Karpas-422 (cell line): Measurements from ENCODE around the gene C1QTNF1. TPM values are rescaled to one million over a fixed set of nuclear protein-coding genes. Genes with fewer than 3 reads are reported as not detected.
"Not testable (repeated sequence)": the region's sequence is repeated elsewhere in the genome, so short reads cannot be mapped to it uniquely, and the experiment has no call there.

Experiments used
- DNase-seq: peaks from one replicate; pipeline ENCODE4 v3.0.0-alpha.2; 2015
- H2AFZ ChIP-seq: fragments of 200-600 bp; sonication (generic); 2 replicates; pipeline ENCODE4 v1.6.1; 2014; ENCODE audit warnings: antibody characterized with exemption, low read length, mixed read lengths
- H3K27ac ChIP-seq: fragments of 200-600 bp; sonication (generic); 2 replicates; pipeline ENCODE4 v1.5.1; 2014; ENCODE audit warnings: mild to moderate bottlenecking, low read length, moderate library complexity
- H3K27me3 ChIP-seq: fragments of 200-600 bp; sonication (generic); 2 replicates; pipeline ENCODE4 v1.6.1; 2014; ENCODE audit warnings: low read length, mixed read lengths
- H3K36me3 ChIP-seq: fragments of 200-600 bp; sonication (generic); 2 replicates; pipeline ENCODE4 v1.6.1; 2014; ENCODE audit warnings: low read length, mixed read lengths; ENCODE audit not compliant: insufficient read depth
- H3K4me1 ChIP-seq: fragments of 200-600 bp; sonication (generic); 2 replicates; pipeline ENCODE4 v1.6.1; 2014; ENCODE audit warnings: mild to moderate bottlenecking, low read length, mixed read lengths
- H3K4me2 ChIP-seq: fragments of 200-600 bp; sonication (generic); 2 replicates; pipeline ENCODE4 v1.6.1; 2014; ENCODE audit warnings: low read length, low read depth, mild to moderate bottlenecking; ENCODE audit not compliant: poor library complexity, severe bottlenecking
- H3K4me3 ChIP-seq: fragments of 200-600 bp; sonication (generic); 2 replicates; pipeline ENCODE4 v1.5.1; 2014; ENCODE audit warnings: mild to moderate bottlenecking, antibody characterized with exemption, low read length, mixed read lengths
- H3K79me2 ChIP-seq: fragments of 200-600 bp; sonication (generic); 2 replicates; pipeline ENCODE4 v1.6.1; 2014; ENCODE audit warnings: mild to moderate bottlenecking, low read length, mixed read lengths
- H3K9ac ChIP-seq: fragments of 200-600 bp; sonication (generic); 2 replicates; pipeline ENCODE4 v1.6.0; 2014; ENCODE audit warnings: low read length
- H3K9me2 ChIP-seq: fragments of 200-600 bp; sonication (generic), shearing (Covaris generic); replicated peaks from 2 replicates; pipeline ENCODE4 v1.6.0; 2014; ENCODE audit warnings: mild to moderate bottlenecking, low read length, moderate library complexity; ENCODE audit not compliant: insufficient read depth
- H3K9me3 ChIP-seq: fragments of 300-700, 200-600 bp; sonication (generic); 2 replicates; pipeline ENCODE4 v1.6.1; 2014; ENCODE audit warnings: low read length, mixed read lengths
- H4K20me1 ChIP-seq: fragments of 200-600 bp; sonication (generic); 2 replicates; pipeline ENCODE4 v1.6.1; 2014; ENCODE audit warnings: mild to moderate bottlenecking, antibody characterized with exemption, low read length, low read depth; ENCODE audit not compliant: insufficient read depth
- total RNA-seq: library from RNA; depleted of rRNA; stranded (reverse); fragments of >200 nt; shearing (Covaris generic); gene quantifications from 2 replicates; pipeline ENCODE4 v1.2.3, GENCODE V29; 2014; ENCODE audit warnings: low replicate concordance

Gene C1QTNF1
- total RNA-seq, 1 experiment from 2014 or later, result not detected

DNA sequence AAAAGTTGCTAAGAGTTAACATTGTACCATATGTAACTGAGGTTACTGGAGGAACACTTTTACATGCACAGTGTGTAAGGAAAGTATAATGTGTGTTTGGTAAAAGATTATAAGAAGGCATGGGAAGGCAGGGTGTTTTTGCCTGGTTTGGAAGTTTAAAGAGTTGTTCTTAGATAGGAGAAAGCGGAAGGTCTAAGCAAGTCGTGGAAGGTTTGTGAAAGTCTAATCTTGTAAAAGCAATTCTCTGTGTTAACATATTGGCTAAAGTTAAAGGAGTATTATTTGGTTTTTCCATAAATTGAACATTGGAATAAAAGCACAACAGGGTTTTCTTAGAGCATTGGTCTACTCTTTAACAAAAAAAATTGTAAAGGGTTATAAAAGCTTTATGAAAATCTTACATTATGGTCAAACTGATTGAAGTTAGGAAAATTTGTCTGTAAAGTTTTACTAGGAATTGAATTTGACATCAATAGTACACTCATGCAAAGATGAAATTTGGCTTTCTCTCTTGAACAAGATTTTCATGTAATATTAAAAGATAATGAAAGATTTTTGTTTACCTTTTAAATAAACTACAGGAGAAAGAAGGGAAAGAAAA is 9.7 kb upstream of the C1QTNF1 start:
- no peaks in the 10 kb centered on the region for H4K20me1 ChIP-seq
- peaks cover 8% of the 10 kb centered on the region for H3K9me3 ChIP-seq
- no peak overlapping the region for H2AFZ ChIP-seq
- H3K9ac ChIP-seq, result no peak overlapping the region
- no peak overlapping the region for H3K4me2 ChIP-seq
- no peaks in the 10 kb centered on the region for H3K36me3 ChIP-seq
- peaks cover 2% of the 10 kb centered on the region for H3K79me2 ChIP-seq
- DNase-seq, result no peak
- no peak overlapping the region for H3K27ac ChIP-seq
- H3K4me1 ChIP-seq, result peaks cover 7% of the 10 kb centered on the region
- H3K9me2 ChIP-seq, result no peaks in the 10 kb centered on the region
- H3K4me3 ChIP-seq, result no peak overlapping the region
- no peaks in the 10 kb centered on the region; the same call in 1 of the 2 replicates for H3K27me3 ChIP-seq

GRCh38 chr17:79017546-79018369 is 6.2 kb upstream of the C1QTNF1 start:
- H3K9me2 ChIP-seq, result no peaks in the 10 kb centered on the region
- H3K4me3 ChIP-seq, result no peak overlapping the region
- no peaks in the 10 kb centered on the region; the same call in 1 of the 2 replicates for H3K27me3 ChIP-seq
- H3K4me1 ChIP-seq, result no peaks in the 10 kb centered on the region
- no peaks in the 10 kb centered on the region for H3K79me2 ChIP-seq
- peaks cover 8% of the 10 kb centered on the region for H3K9me3 ChIP-seq
- no peaks in the 10 kb centered on the region for H3K36me3 ChIP-seq
- DNase-seq, result no peak
- no peak overlapping the region for H2AFZ ChIP-seq
- no peak overlapping the region for H3K9ac ChIP-seq
- no peak overlapping the region for H3K27ac ChIP-seq
- H3K4me2 ChIP-seq, result no peak overlapping the region
- H4K20me1 ChIP-seq, result no peaks in the 10 kb centered on the region; the same call in 1 of the 2 replicates

- Histone ChIP-seq H3K27ac (no peak overlapping the region), H3K4me3 (no peak overlapping the region), H3K79me2 (no peaks in the 10 kb centered on the region), H2AFZ (no peak overlapping the region), H4K20me1 (no peaks in the 10 kb centered on the region; the same call in 1 of the 2 replicates), H3K9ac (no peak overlapping the region), H3K4me2 (no peak overlapping the region), H3K36me3 (no peaks in the 10 kb centered on the region), H3K4me1 (no peaks in the 10 kb centered on the region), H3K9me3 (peaks cover 8% of the 10 kb centered on the region), H3K9me2 (no peaks in the 10 kb centered on the region), H3K27me3 (no peaks in the 10 kb centered on the region; the same call in 1 of the 2 replicates)
- DNase-seq, result no peak
Measured at GRCh38 chr17:79018370-79018695, 5.6 kb upstream of the C1QTNF1 start.

DNA sequence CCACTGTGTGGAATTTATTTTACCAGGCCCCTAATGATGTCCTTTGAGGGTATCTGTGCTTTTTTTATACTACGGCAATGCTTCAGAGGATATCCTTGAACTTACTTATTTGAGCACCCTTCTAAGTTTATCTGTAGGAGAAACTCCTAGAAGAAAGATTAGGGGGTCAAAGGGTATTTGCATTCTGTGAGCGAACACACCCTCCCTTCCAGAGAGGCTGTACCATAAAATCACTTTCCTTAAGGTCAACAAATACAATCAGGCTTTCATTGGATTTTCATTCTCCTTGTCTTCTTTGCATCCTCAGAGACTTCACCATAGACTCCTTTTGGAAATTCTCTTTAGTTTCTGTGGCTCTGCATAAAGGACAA is 4.7 kb upstream of the C1QTNF1 start:
- Histone ChIP-seq H3K9me2 (no peaks in the 10 kb centered on the region), H3K9ac (no peak overlapping the region), H3K27me3 (no peaks in the 10 kb centered on the region; the same call in 1 of the 2 replicates), H3K4me3 (no peak overlapping the region), H3K36me3 (no peaks in the 10 kb centered on the region), H3K4me2 (no peak overlapping the region), H3K4me1 (no peaks in the 10 kb centered on the region), H3K9me3 (peaks cover 4% of the 10 kb centered on the region), H3K79me2 (no peaks in the 10 kb centered on the region), H3K27ac (no peak overlapping the region), H4K20me1 (no peaks in the 10 kb centered on the region; the same call in 1 of the 2 replicates), H2AFZ (no peak overlapping the region)
- no peak for DNase-seq

DNA sequence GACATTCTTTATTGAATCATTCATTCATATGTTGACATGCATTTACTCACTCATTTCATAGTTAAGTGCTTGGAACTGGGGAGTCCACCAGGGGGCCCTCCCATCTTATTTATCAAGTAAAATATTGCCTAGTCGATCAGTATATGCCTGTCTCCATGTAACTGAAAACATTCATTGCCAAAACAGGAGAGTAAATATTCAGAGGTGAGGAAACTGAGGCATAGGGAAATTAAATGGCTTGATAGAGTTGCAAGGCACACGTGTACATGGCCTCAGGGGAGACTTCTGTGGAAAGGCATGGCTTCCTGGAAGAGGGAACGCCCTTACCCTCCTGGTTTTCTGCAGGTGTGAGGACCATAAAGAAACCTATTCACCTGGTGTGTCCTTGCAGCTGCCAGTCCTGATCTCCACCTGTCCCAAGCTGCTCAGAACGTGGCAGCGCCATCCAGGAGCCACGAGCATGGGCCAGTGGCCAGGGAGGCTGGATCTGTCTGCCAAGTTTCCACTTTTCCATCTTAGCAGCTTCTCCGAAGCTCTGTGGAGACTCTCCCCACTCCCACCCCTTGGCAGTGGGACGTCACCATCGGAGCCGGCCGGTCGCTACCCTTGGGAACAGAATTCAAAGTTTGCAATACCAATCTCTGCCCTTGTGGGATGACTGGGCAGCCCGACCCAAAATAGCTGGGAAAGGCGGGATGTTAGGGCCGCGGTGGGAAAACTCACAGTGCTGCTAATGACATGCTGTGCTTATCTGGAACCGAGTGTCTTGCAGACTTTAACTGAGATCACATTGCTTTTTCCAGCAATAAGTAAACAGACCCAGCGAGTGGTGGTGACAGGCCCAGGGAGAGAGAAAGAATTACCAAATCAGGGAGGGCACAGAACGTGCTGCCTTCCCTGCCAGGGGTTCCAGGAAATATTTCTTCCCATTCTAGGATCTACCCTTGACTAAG is 4.1 kb upstream of the C1QTNF1 start:
- Histone ChIP-seq H3K27me3 (no peaks in the 10 kb centered on the region), H2AFZ (no peak overlapping the region)

GRCh38 chr17:79020631-79021301 is 3.2 kb upstream of the C1QTNF1 start:
- Histone ChIP-seq H4K20me1 (no peaks in the 10 kb centered on the region; the same call in 1 of the 2 replicates), H2AFZ (no peak overlapping the region), H3K4me1 (no peaks in the 10 kb centered on the region), H3K9me3 (no peaks in the 10 kb centered on the region), H3K27ac (no peak overlapping the region), H3K4me3 (no peak overlapping the region), H3K9ac (no peak overlapping the region), H3K36me3 (no peaks in the 10 kb centered on the region), H3K27me3 (no peaks in the 10 kb centered on the region), H3K4me2 (no peak overlapping the region), H3K79me2 (no peaks in the 10 kb centered on the region), H3K9me2 (no peaks in the 10 kb centered on the region)
- DNase-seq, result no peak

More for the DNA sequence above, 4.1 kb upstream of the C1QTNF1 start:
- Histone ChIP-seq H3K4me2 (no peak overlapping the region), H3K9me3 (no peaks in the 10 kb centered on the region), H3K9me2 (no peaks in the 10 kb centered on the region), H3K4me3 (no peak overlapping the region), H3K79me2 (no peaks in the 10 kb centered on the region), H3K9ac (no peak overlapping the region), H3K27ac (no peak overlapping the region), H4K20me1 (no peaks in the 10 kb centered on the region; the same call in 1 of the 2 replicates), H3K4me1 (no peaks in the 10 kb centered on the region), H3K36me3 (no peaks in the 10 kb centered on the region)
- DNase-seq, result peak; percentile 77

DNA sequence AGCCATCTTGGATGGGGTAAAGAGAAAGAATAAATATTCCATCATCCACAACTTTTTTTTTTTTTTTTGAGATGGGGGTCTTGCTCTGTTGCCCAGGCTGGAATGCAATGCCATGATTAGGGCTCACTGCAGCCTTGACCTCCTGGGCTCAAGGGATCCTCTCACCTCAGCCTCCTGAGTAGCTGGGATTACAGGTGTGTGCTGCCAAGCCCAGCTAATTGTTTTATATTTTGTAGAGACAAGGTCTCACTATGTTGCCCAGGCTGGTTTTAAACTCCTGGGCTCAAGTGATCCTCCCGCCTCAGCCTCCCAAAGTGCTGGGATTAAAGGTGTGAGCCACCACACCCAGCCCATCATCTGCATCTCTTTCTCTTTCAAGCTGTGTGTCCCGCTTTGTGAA is 2.0 kb upstream of the C1QTNF1 start:
- not testable (repeated sequence) for H3K9ac ChIP-seq, H3K4me2 ChIP-seq, H3K27ac ChIP-seq, H3K9me3 ChIP-seq, DNase-seq, H3K4me3 ChIP-seq, H3K36me3 ChIP-seq, H4K20me1 ChIP-seq, H3K4me1 ChIP-seq, H3K79me2 ChIP-seq, H3K9me2 ChIP-seq, H2AFZ ChIP-seq, H3K27me3 ChIP-seq
